NB4 (cell line): ENCODE data around the gene ADCY2.

Source experiments
- CTCF ChIP-seq: IDR thresholded peaks from one replicate; pipeline ENCODE4 v1.5.1; 2012; ENCODE audit warnings: low read depth, low read length
- MAX ChIP-seq: IDR thresholded peaks from 2 replicates; pipeline ENCODE4 v1.6.1; 2011; ENCODE audit warnings: low read depth, low read length

GRCh38 chr5:7828269-7828668 is 432.3 kb downstream of the ADCY2 start:
- TF ChIP-seq MAX (no peak), CTCF (no peak)
